ENCODE results near the gene RBBP8.

Gene RBBP8

GRCh38 chr18:23012249-23012648 lies 79.1 kb downstream of the RBBP8 start:
- no peak for DNase-seq

- DNase-seq, result no peak
Measured at GRCh38 chr18:23020555-23021294, 87.6 kb downstream of the RBBP8 start.

- no peak for DNase-seq
Measured at GRCh38 chr18:23021623-23022022, 88.5 kb downstream of the RBBP8 start.

- DNase-seq, result no peak
Measured at GRCh38 chr18:23032030-23032582, 99.0 kb downstream of the RBBP8 start.

- no peak for DNase-seq
Measured at GRCh38 chr18:23033056-23033455, 99.9 kb downstream of the RBBP8 start.

GRCh38 chr18:23036660-23037201 lies 103.6 kb downstream of the RBBP8 start:
- no peak for DNase-seq

GRCh38 chr18:23037646-23038045 lies 104.5 kb downstream of the RBBP8 start:
- no peak for DNase-seq

GRCh38 chr18:23038712-23039111 lies 105.6 kb downstream of the RBBP8 start:
- DNase-seq, result no peak

GRCh38 chr18:23042133-23042532 lies 109.0 kb downstream of the RBBP8 start:
- no peak for DNase-seq

GRCh38 chr18:23043803-23044376 lies 110.8 kb downstream of the RBBP8 start:
- DNase-seq, result no peak

GRCh38 chr18:23049698-23050373 lies 116.7 kb downstream of the RBBP8 start:
- DNase-seq, result no peak

- no peak for DNase-seq
Measured at GRCh38 chr18:23053776-23054457, 120.8 kb downstream of the RBBP8 start.

- no peak for DNase-seq
Measured at GRCh38 chr18:23054553-23054952, 121.4 kb downstream of the RBBP8 start.

- no peak for DNase-seq
Measured at GRCh38 chr18:23056315-23056714, 123.2 kb downstream of the RBBP8 start.

GRCh38 chr18:23057096-23057495 lies 124.0 kb downstream of the RBBP8 start:
- no peak for DNase-seq

- no peak for DNase-seq
Measured at GRCh38 chr18:23058746-23059415, 125.8 kb downstream of the RBBP8 start.

GRCh38 chr18:23059541-23060465 lies 126.7 kb downstream of the RBBP8 start:
- no peak for DNase-seq

GRCh38 chr18:23062011-23062410 lies 128.9 kb downstream of the RBBP8 start:
- DNase-seq, result no peak

- no peak for DNase-seq
Measured at GRCh38 chr18:23063502-23063901, 130.4 kb downstream of the RBBP8 start.

GRCh38 chr18:23065234-23065806 lies 132.2 kb downstream of the RBBP8 start:
- DNase-seq, result no peak

- DNase-seq, result no peak
Measured at GRCh38 chr18:23066060-23066459, 132.9 kb downstream of the RBBP8 start.
